Bronchial epithelial cell (primary cell): ENCODE measurements around the gene SPON2. TPM values are rescaled to one million over a fixed set of nuclear protein-coding genes. Genes with fewer than 3 reads are reported as not detected.

Source experiments
- DNase-seq: peaks from one replicate; pipeline ENCODE4 v3.0.0-alpha.2; 2010; ENCODE audit warnings: low read depth
- FAIRE-seq: peaks from 2 replicates; lab custom pipeline; 2011; peaks lifted over from hg19 to GRCh38; lab: Jason Lieb, UNC
- H3K27me3 ChIP-seq: 2 replicates; pipeline ENCODE4 v1.5.1; 2011; ENCODE audit warnings: low read length; ENCODE audit not compliant: control insufficient read depth, insufficient read depth
- H3K36me3 ChIP-seq: 2 replicates; pipeline ENCODE4 v1.5.1; 2011; ENCODE audit warnings: low read length; ENCODE audit not compliant: control insufficient read depth, insufficient read depth
- H3K4me3 ChIP-seq: 2 replicates; pipeline ENCODE4 v1.5.1; 2011; ENCODE audit warnings: mild to moderate bottlenecking, low read depth, low read length, control low read depth
- total RNA-seq: library from RNA; depleted of rRNA; stranded (reverse); fragments of >200 nt; gene quantifications from 2 replicates; pipeline ENCODE4 v1.2.1, GENCODE V29; 2014
- TF ChIP-seq, protein P1 (sequence below): IDR thresholded peaks from 2 replicates; pipeline ENCODE4 v1.5.1; 2011; ENCODE audit warnings: mild to moderate bottlenecking, moderate library complexity, low read length, control low read depth, inconsistent platforms; ENCODE audit not compliant: insufficient read depth, severe bottlenecking

The SPON2 gene
- total RNA-seq, 1 donor from 2014 or later = 6.3 TPM

DNA sequence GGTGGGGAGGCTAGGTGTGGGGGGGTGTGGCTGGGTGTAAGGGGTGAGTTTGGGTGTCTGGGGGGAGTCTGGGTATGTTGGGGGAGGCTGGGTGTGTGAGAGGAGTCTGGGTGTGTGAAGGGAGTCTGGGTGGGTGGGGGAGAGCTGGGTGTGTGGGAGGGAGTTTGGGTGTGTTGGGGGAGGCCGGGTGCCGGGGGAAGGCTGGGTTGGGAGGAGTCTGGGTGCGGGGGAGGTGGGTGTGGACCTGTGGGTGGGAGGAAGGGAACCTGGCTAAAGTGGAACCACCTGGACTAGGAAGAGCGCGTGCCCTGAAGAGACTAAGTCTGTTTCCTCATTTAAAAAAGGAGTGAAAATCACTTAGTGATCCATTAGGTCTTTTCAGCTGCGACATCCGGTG lies 18.3 kb downstream of the SPON2 start:
- FAIRE-seq (no peak), DNase-seq (no peak)
- TF ChIP-seq, protein P1, sequence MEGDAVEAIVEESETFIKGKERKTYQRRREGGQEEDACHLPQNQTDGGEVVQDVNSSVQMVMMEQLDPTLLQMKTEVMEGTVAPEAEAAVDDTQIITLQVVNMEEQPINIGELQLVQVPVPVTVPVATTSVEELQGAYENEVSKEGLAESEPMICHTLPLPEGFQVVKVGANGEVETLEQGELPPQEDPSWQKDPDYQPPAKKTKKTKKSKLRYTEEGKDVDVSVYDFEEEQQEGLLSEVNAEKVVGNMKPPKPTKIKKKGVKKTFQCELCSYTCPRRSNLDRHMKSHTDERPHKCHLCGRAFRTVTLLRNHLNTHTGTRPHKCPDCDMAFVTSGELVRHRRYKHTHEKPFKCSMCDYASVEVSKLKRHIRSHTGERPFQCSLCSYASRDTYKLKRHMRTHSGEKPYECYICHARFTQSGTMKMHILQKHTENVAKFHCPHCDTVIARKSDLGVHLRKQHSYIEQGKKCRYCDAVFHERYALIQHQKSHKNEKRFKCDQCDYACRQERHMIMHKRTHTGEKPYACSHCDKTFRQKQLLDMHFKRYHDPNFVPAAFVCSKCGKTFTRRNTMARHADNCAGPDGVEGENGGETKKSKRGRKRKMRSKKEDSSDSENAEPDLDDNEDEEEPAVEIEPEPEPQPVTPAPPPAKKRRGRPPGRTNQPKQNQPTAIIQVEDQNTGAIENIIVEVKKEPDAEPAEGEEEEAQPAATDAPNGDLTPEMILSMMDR = no peak

DNA sequence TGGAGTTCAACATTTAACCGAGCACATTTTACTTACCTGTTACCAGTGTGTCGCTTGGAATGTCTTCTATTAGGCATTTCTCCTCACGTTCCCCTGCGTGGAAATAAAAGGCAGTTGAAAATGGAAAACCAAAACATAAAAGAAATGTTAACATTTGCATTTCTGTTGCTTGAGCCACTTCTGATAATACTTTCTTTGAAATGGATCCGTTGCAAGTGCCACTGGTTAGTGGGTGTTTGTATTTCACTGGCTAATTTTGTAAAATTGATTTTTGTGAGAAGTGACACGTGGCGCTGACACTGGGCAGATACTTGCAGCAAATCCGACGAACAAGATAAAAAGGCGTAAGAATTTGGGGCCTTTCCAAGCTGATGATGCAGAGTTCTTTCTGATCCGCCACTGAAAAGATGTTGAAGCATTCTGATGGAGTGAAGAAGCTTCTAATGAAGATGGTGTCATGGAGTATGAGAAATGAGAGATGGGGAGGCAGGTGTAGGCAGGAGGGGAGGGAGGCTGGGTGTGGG lies 18.8 kb downstream of the SPON2 start:
- no peak overlapping the region for H3K4me3 ChIP-seq
- DNase-seq (no peak), FAIRE-seq (no peak)
- TF ChIP-seq, protein P1 = no peak
- H3K36me3 ChIP-seq = no peaks in the 10 kb centered on the region
- peaks cover 8% of the 10 kb centered on the region for H3K27me3 ChIP-seq

More for the DNA sequence above, 18.3 kb downstream of the SPON2 start:
- H3K36me3 ChIP-seq = no peaks in the 10 kb centered on the region
- no peak overlapping the region for H3K4me3 ChIP-seq
- peaks cover 8% of the 10 kb centered on the region for H3K27me3 ChIP-seq

DNA sequence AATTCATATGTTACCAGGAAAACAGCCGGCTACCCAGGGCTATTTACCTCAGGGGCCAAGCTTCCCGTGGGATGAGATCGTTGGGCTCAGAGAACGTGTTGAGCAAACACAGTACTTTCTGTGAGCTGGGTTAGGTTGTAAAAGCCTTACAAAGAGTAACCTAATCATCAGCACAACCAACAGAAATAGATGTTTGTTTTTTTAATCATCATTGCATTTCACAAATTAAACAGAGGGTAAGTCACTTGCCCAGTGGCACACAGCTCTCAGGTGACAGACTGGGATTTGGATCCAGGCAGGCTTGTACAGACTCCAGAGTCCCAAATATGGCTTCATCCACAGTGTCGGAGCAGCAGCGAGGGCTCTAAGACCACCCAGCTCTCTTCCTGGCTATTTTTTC lies 20.1 kb downstream of the SPON2 start:
- TF ChIP-seq, protein P1 = no peak
- DNase-seq (no peak), FAIRE-seq (no peak)
- Histone ChIP-seq H3K36me3 (no peaks in the 10 kb centered on the region), H3K4me3 (no peak overlapping the region), H3K27me3 (peaks cover 8% of the 10 kb centered on the region)

DNA sequence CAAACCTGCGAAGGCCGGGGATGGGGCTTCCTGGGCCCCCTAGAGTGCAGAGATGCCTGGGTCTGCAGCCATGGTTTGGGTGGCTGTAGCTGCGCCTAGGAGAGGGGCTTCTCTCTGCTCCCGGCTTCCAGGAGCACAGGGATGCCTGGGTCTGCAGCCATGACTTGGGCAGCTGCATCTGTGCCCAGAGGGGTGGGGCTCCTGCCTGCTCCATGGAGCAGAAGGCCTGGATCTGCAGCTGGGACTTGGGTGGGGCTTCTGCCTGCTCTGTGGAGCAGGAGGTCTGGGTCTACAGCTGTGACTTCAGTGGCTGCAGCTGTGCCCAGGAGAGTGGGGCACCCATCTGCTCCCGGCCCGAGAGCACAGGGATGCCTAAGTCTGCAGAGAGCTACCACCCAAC lies 20.8 kb downstream of the SPON2 start:
- TF ChIP-seq, protein P1 = no peak
- DNase-seq (no peak), FAIRE-seq (no peak)
- H3K27me3 ChIP-seq = peaks cover 8% of the 10 kb centered on the region
- no peak overlapping the region for H3K4me3 ChIP-seq
- no peaks in the 10 kb centered on the region for H3K36me3 ChIP-seq

DNA sequence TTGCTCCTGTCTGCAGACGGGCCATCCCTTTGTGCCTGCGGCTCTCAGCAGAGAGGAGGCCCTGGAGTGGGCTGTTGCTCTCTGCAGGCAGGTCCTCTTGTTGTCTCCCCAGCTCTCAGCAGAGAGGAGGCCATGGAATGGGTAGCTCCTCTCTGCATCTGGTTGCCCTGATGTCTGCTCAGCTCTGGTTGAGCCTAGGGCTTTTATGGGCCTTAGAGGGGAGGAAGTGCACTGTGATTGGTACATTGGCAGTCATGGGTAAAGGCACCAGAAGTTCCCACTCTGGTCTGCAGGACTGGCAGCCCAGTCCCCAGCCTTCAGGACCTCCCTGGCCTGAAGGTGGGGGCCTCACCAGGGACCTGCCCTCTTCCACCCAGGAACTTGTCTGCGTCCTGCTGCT lies 21.5 kb downstream of the SPON2 start:
- Histone ChIP-seq H3K4me3 (no peak overlapping the region), H3K27me3 (peaks cover 6% of the 10 kb centered on the region), H3K36me3 (no peaks in the 10 kb centered on the region)
- no peak for DNase-seq
- TF ChIP-seq, protein P1 = no peak
- no peak for FAIRE-seq

DNA sequence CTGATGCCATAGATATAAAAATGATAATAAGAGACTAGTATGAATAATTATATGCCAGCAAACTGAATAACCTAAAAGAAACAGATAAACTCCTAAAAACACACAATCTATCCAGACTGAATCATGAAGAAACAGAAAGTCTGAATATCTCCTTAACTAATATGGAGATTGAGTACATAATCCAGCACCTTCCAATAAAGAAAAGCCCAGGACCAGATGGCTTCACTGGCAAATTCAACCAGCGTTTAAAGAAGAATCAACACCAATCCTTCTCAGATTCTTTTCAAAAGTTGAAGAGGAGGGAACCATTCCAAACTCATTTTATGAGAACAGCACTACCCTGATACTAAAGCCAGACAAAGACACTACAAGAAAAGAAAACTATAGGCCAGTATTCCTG lies 32.5 kb downstream of the SPON2 start:
- Histone ChIP-seq H3K36me3 (no peaks in the 10 kb centered on the region), H3K27me3 (peaks cover 2% of the 10 kb centered on the region), H3K4me3 (no peak overlapping the region)
- no peak for DNase-seq
- no peak for FAIRE-seq
- TF ChIP-seq, protein P1 = no peak
